ENCODE data around the gene IFITM2.
A peak's percentile ranks its signal among the peaks of the same experiment; 100 is the strongest.
"Not testable (repeated sequence)": the region's sequence is repeated elsewhere in the genome, so short reads cannot be mapped to it uniquely, and the experiment has no call there.

The IFITM2 gene

GRCh38 chr11:311013-311748 lies 3.6 kb downstream of the IFITM2 start:
- DNase-seq: not testable (repeated sequence)

GRCh38 chr11:312092-312816 lies 4.6 kb downstream of the IFITM2 start:
- no peak for DNase-seq

- no peak for DNase-seq
These were observed 5.7 kb downstream of the IFITM2 start for GRCh38 chr11:313304-313786.

GRCh38 chr11:313787-314553 lies 6.4 kb downstream of the IFITM2 start, which contains the start of gene IFITM1:
Gene IFITM1, plus strand, starts transcription at chr11:314040. Its CDS starts 131 bp downstream, at chr11:314171.
- peak; percentile 81 for DNase-seq

- DNase-seq: not testable (repeated sequence)
These were observed 6.9 kb downstream of the IFITM2 start for GRCh38 chr11:314554-314875.

- no peak for DNase-seq
These were observed 7.5 kb downstream of the IFITM2 start for GRCh38 chr11:315051-315481.

GRCh38 chr11:315516-315994 lies 7.9 kb downstream of the IFITM2 start:
- DNase-seq: no peak

GRCh38 chr11:316031-316701 lies 8.6 kb downstream of the IFITM2 start:
- DNase-seq: peak; percentile 72

- no peak for DNase-seq
These were observed 9.3 kb downstream of the IFITM2 start for GRCh38 chr11:316891-317301.

GRCh38 chr11:317668-318404 lies 10.2 kb downstream of the IFITM2 start:
- not testable (repeated sequence) for DNase-seq

GRCh38 chr11:318405-319120 lies 10.9 kb downstream of the IFITM2 start:
- DNase-seq: not testable (repeated sequence)

GRCh38 chr11:319121-319887 lies 11.7 kb downstream of the IFITM2 start:
- DNase-seq: peak; percentile 73

- peak; percentile 61 for DNase-seq
These were observed 12.3 kb downstream of the IFITM2 start for GRCh38 chr11:319888-320273.

- DNase-seq: peak; percentile 43
These were observed 16.5 kb downstream of the IFITM2 start for GRCh38 chr11:324156-324555.

GRCh38 chr11:324593-325517 lies 17.2 kb downstream of the IFITM2 start:
- DNase-seq: peak; percentile 50

GRCh38 chr11:325796-326591 lies 18.4 kb downstream of the IFITM2 start:
- no peak for DNase-seq

GRCh38 chr11:326592-326841 lies 18.9 kb downstream of the IFITM2 start:
- DNase-seq: peak; percentile 75

- peak; percentile 84 for DNase-seq
These were observed 19.4 kb downstream of the IFITM2 start for GRCh38 chr11:326842-327580.
